ENCODE results near the gene BRSK1.
A peak's percentile ranks its signal among the peaks of the same experiment; 100 is the strongest.

Gene BRSK1

GRCh38 chr19:55254625-55254977 is 29.2 kb upstream of the BRSK1 start:
- DNase-seq, result no peak

DNA sequence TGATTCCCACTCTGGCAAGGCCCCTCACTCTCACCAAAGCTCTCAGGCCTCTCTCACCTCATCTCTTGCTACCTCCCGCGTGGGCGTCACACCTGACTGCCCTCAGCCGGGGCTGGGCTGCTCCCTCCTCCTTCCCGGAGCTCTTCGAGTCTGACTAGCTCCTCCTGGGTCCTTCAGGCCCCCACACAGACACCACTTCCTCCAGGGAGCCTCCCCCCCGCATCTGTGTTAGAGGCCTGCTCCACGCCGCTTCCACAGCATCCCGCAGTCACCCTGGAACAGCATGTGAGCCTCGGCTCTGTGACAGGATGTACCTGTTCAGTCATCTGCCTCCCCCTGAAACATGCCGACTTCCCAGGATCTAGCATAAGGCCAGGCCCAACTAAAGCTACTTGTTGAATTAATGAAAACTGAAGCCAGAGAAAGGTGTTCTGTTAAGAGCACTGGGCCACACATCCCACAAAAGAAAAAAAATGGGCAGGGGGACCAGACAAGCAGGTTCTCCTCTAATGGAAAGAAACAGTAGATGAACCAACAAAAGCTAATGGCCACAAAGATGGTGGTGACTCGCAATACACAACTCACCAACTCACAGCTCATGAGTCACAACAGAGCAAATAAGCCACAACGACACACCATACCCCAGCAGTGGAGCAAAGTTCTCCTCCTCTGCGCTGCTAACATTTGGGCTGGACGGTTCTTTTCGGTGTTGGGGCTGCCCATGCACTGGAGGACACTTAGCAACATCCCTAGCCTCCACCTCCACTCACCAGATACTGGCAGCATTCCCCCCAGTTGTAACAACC is 28.0 kb upstream of the BRSK1 start:
- no peak for DNase-seq

- DNase-seq, result no peak
Observed at GRCh38 chr19:55256562-55257460, 27.0 kb upstream of the BRSK1 start.

DNA sequence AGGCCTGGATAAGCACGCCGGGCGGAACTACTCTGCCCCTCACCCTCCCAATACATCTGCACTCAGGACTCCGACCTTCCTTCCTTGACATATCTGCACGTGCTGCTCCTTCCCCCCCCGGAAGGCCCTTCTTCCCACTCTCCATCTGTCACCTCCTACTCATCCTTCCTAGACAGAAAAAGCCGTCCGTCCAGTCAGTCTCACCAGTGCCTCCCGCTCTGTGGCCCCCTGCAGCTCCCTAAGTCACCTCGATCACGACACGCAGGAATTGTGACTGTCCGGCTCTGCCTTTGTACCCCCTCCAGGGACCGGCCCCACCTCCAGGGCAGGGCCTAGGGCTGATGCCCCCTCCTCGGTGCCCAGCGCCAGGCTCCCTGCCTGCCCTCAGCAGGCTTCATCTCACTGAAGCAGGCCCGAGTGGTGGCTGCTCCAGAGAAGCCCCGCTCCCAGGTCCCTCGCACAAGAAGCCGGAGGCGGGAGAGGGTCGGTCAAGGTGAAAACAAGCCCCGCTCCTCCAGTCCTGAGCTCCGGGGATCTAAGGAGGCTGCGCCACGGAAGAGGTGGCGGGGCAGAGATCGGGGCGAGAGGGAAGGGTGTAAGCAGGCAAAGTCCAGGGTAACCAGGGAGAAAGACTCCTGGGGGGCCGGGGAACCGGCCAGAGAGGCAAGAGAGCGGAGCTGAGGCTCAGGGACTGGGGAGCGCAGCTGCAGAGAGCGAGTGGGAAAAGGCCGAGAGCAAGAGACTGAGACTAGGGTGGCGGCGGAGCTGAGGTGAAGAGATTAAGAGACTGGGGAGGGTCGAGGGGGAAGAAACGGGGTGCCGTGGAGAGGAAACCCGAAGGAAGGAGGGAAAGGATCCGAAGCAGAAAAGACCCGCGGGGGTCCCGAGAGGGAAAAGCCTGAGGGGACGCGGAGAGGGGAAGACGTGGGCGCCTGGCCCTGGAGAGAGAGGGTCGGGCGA is 26.1 kb upstream of the BRSK1 start:
- no peak for DNase-seq

DNA sequence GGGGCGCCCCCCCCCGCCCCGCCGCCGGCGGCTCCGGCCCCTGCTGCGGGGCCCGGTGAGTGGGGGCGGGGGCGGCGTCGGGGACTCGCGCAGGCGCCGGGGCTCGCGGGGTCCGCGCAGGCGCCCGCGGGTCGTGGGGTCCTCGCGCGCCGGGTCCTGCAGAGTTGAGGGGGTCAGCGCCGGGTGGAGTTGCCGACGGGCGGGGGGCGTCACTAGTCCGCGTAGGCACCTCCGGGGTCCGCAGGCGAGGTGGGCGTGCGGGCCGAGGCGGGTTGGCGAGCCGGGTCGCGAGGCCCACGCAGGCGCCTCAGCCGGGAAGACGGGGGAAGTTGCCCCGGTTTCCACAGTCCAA is 25.3 kb upstream of the BRSK1 start:
- no peak for DNase-seq

DNA sequence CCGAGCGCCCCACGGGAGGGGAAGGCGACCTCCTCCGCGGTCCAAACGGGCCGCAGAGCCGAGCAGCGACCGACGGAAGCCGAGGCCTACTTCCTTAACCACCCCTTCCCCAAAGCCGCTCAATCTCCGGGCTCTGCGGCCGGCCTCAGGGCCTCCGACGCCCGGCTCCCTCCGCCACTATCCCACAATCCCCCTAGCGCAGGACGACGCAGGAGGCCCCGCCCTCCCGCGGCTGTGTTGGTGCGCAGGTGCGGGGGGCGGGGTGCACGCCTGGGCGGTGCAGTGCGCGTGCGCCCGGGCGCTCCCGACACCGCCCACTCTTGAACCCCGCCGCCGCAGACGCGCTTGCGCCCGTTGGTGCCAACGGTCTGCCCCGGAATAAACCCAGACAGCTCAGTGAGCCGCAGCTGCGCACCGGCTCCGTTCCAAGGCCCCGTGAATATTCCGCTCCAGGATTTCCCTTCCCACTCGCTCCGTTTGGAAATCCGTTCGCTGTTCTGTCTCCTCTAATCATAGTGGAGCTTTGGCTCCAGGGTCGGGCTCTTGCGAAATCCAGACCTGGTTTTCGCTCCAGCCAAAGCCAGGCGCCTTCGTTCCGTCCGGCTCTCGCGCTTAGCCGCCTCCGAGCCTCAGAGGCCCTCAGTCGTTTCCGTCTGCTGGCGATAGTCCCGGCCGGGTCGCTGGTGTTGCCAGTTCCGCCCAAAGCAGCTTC is 24.8 kb upstream of the BRSK1 start, which contains the start of gene PPP6R1:
PPP6R1 (minus strand) TSS at position 190 of the 712 bp plus-strand sequence. CDS start 11,914 bp downstream, outside the sequence.
- DNase-seq, result peak; percentile 98

DNA sequence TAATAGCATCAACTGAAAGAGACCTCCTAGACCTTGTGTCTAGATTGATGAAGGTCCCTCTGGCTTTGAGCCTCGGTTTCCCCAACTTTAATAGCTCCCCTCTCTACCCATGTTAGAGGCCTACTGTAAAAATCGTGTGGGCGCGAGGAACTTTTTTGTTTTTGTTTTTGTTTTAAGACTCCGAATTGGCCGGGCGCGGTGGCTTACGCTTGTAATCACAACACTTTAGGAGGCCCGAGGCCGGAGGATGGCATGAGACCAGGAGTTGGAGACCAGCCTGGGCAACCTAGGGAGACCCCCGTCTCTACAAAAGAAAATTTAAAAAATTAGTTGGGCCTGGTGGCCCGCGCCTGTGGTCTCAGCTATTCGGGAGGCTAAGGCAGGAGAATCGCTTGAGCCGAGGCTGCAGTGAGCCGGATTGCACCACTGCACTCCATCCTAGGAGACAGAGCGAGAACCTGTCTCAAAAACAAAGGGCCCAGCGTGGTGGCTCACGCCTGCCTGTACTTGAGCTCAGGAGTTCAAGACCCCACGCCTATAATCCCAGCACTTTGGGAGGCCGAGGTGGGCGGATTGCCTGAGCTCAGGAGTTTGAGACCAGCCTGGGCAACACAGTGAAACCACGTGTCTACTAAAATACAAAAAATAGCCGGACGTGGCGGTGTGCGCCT is 24.1 kb upstream of the BRSK1 start:
- no peak for DNase-seq

- DNase-seq, result no peak
Observed at GRCh38 chr19:55261671-55262126, 22.1 kb upstream of the BRSK1 start.

GRCh38 chr19:55262359-55262758 is 21.4 kb upstream of the BRSK1 start:
- DNase-seq, result no peak

- DNase-seq, result no peak
Observed at GRCh38 chr19:55264531-55264930, 19.3 kb upstream of the BRSK1 start.

GRCh38 chr19:55265173-55265572 is 18.6 kb upstream of the BRSK1 start:
- no peak for DNase-seq

DNA sequence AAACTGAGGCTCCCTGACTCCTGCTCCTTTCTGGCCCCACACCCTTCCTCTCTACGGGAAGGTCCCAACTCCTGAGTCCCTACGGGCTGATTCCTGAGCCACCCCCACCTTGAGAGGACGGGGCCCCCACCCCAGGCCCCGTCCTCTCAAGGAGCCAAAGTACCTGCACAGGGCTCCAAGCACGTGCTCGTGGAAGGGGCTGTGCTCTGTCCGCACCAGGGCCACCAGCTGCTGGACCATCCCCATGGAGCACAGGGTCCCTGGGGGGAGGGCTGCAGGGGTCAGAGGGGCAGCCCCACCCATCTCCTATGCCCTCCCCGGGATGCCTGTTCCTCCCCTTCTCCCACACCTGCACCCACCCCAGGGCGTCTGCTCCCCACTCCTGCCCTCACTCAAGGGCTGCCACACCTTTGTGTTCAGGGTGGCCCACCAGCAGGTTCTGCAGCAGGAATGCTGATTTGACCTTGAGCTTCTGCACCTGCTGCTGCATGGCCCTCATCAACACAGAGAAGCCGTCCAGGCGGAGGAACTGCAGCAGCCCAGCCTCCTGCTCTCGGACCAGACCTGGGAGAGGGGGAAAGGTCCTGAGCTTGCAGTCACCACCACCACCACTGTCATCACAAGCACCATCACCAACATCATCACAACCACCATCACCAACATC is 17.9 kb upstream of the BRSK1 start:
- DNase-seq, result no peak

GRCh38 chr19:55266404-55266803 is 17.4 kb upstream of the BRSK1 start:
- no peak for DNase-seq

DNA sequence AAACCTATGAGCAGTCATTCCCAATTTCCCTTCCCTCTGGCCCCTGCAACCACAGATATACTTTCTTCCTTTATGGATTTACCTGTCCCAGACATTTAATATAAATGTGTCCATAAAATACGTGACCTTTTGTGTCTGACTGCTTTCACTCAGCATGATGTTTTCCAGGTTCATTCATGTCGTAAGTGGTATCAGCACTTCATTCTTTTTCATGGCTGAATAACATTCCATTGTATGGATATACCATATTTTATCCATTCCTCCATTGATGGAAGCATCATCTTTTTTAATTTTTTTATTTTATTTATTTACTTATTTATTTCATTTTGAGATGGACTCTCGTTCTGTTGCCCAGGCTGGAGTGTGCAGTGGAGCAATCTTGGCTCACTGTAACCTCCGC is 17.0 kb upstream of the BRSK1 start:
- DNase-seq, result no peak

DNA sequence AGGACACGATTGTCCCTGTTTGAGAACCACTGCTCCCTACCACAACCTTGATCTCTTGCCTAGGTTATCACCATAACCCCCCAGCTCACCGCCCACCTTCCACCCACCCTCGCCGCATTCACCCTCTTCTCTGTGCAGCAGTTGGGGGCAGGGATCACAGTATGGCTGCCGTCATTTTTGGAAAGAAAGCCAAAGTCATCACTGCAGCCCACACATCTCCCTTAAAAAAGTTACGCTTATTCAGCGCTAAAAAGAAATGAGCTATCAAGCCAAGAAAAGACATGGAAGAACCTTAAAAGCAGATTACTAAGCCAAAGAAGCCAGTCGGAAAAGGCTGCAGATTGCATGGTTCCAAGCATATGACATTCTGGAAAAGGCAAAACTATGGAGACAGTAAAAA is 14.5 kb upstream of the BRSK1 start:
- DNase-seq, result no peak

GRCh38 chr19:55270172-55270942 is 13.4 kb upstream of the BRSK1 start:
- no peak for DNase-seq

DNA sequence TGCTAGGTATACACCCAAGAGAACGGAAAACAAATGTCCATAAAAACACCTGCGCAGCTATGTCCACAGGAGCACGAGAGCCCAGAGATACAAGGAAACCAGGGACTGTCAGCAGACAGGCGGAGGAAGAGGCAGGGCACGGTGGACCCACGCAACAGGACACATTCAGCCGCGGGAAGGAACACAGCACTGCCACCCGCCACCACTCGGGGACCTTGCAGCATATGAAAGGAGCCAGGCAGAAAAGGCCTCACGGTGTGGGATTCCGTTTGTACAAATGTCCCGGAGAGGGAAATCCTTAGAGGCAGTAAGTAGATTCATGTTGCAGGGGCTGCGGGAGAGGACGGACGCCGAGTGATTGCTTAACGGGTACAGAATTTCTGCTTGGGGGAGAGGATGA is 11.7 kb upstream of the BRSK1 start:
- DNase-seq, result no peak

DNA sequence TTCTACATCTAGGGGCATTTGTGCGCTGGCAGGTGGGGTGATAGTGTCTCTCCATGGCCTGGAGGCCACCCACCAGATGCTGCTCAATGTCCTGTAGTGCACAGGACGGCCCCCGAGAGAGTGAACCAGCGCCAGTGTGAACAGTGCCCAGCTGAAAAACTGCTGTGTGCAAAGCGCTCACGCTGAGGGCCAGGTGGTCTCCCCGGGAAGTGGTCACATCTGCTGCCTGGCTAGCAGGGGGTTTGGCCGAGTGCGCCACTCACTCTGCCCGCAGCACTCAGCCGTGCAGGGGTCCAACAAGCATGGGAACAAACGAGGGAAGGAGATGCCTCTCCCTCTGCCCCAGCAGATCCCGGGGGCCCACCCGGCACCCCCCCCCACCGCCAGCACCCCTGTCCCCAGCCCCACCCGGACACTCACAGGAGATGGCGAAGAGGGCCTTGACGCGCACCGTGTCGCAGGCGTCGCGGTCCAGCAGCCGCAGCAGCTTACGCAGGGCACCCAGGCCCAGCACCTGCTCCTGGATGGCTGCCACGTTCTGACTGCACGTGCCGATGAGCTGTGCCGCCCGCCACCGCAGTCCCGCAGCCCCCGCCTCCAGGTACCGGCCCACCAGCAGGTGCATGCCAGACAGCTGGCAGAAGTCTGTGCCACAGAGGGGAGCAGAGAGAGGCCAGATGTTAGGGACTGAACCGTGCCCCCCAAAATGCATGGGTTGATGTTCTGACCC is 9.7 kb upstream of the BRSK1 start:
- DNase-seq, result no peak
